SK-N-SH (cell line): ENCODE measurements around the gene NT5DC2. TPM values are rescaled to one million over a fixed set of nuclear protein-coding genes. Genes with fewer than 3 reads are reported as not detected.

Experiments used
- CTCF ChIA-PET: fragments of 300-600, 350-600 bp; formaldehyde crosslinking; extraction: SDS; loops from one replicate; lab custom pipeline; 2021; lab: Yijun Ruan, JAX
- POLR2A ChIA-PET: fragments of 350-600 bp; sonication (Branson Sonifier 250); formaldehyde crosslinking; extraction: SDS; loops from one replicate; lab custom pipeline; 2020; ENCODE audit warnings: antibody characterized with exemption, inconsistent platforms; lab: Yijun Ruan, JAX
- DNase-seq: peaks from one replicate; pipeline ENCODE4 v3.0.0; 2012
- H2AFZ ChIP-seq: fragments of 200-600 bp; sonication (generic); 2 replicates; pipeline ENCODE4 v1.8.1; 2016; ENCODE audit warnings: antibody characterized with exemption, mild to moderate bottlenecking, low read depth
- H3F3A ChIP-seq: fragments of 200-600 bp; sonication (generic); replicated peaks from 2 replicates; pipeline ENCODE3; 2016; ENCODE audit warnings: antibody characterized with exemption, mild to moderate bottlenecking; ENCODE audit not compliant: insufficient read depth
- H3K27ac ChIP-seq, 2 experiments: fragments of 200-500 bp in 1 of 2; fragments of 200-600 bp in 1 of 2; sonication (Bioruptor generic) in 1 of 2; sonication (generic), shearing (Covaris generic) in 1 of 2; 2 replicates each; pipeline versions ENCODE4 v1.5.1 to v1.6.1; 2014 to 2016; ENCODE audit warnings: low read depth in 2 of 2, inconsistent platforms in 1 of 2, low read length in 1 of 2, mild to moderate bottlenecking in 1 of 2, mixed read lengths in 1 of 2
- H3K27me3 ChIP-seq: fragments of 200-600 bp; sonication (generic), shearing (Covaris generic); 2 replicates; pipeline ENCODE4 v1.6.1; 2016; ENCODE audit warnings: mixed run types; ENCODE audit not compliant: insufficient read depth
- H3K36me3 ChIP-seq, 2 experiments: fragments of 200-500 bp in 1 of 2; fragments of 200-600 bp in 1 of 2; sonication (Bioruptor generic) in 1 of 2; sonication (generic) in 1 of 2; replicated peaks in 1 of 2; 2 replicates each; pipeline versions ENCODE3 to v1.5.1; 2014 to 2016; ENCODE audit warnings: low read length in 1 of 2, mild to moderate bottlenecking in 1 of 2; ENCODE audit not compliant: insufficient read depth in 2 of 2, control insufficient read depth in 1 of 2
- H3K4me1 ChIP-seq, 2 experiments: fragments of 200-500 bp in 1 of 2; fragments of 200-600 bp in 1 of 2; sonication (Bioruptor generic) in 1 of 2; sonication (generic), shearing (Covaris generic) in 1 of 2; 2 replicates each; pipeline versions ENCODE4 v1.5.1 to v1.6.1; 2014 to 2016; ENCODE audit warnings: low read depth in 1 of 2, low read length in 1 of 2, mixed run types in 1 of 2; ENCODE audit not compliant: insufficient read depth in 2 of 2, control insufficient read depth in 1 of 2
- H3K4me2 ChIP-seq: fragments of 200-600 bp; sonication (generic), shearing (Covaris generic); 2 replicates; pipeline ENCODE4 v1.6.1; 2017; ENCODE audit warnings: mixed run types
- H3K4me3 ChIP-seq, 2 experiments: fragments of 200-500 bp in 1 of 2; fragments of 200-600 bp in 1 of 2; sonication (Bioruptor generic) in 1 of 2; sonication (generic), shearing (Covaris generic) in 1 of 2; 2 replicates each; pipeline versions ENCODE4 v1.5.1 to v1.8.1; 2014 to 2016; ENCODE audit warnings: low read depth in 2 of 2, inconsistent platforms in 1 of 2, low read length in 1 of 2, mild to moderate bottlenecking in 1 of 2, mixed read lengths in 1 of 2, moderate library complexity in 1 of 2
- H3K79me2 ChIP-seq: fragments of 200-600 bp; sonication (generic); 2 replicates; pipeline ENCODE4 v1.8.1; 2017; ENCODE audit warnings: mild to moderate bottlenecking; ENCODE audit not compliant: insufficient read depth
- H3K9ac ChIP-seq: fragments of 200-600 bp; sonication (generic); 2 replicates; pipeline ENCODE4 v1.6.1; 2017; ENCODE audit warnings: mixed run types
- H3K9me2 ChIP-seq: fragments of 200-600 bp; sonication (generic); 2 replicates; pipeline ENCODE4 v1.6.1; 2017; ENCODE audit warnings: mixed run types
- H3K9me3 ChIP-seq: fragments of 200-600 bp; sonication (generic); 2 replicates; pipeline ENCODE4 v1.6.1; 2017; ENCODE audit warnings: mixed run types, mild to moderate bottlenecking, moderate library complexity
- H4K20me1 ChIP-seq: fragments of 200-600 bp; sonication (generic); 2 replicates; pipeline ENCODE4 v1.6.1; 2017; ENCODE audit warnings: mild to moderate bottlenecking, mixed run types; ENCODE audit not compliant: insufficient read depth
- FOXJ3 ChIP-seq: sonication (generic); formaldehyde crosslinking; IDR thresholded peaks from 2 replicates; pipeline ENCODE4 v1.5.1; 2020; ENCODE audit warnings: mild to moderate bottlenecking, missing genetic modification reagents
- IRF3 ChIP-seq: fragments of 150-350 bp; IDR thresholded peaks from 2 replicates; pipeline ENCODE4 v1.6.1; 2016; ENCODE audit warnings: mild to moderate bottlenecking, low read depth, low read length
- MEF2A ChIP-seq: IDR thresholded peaks from 2 replicates; pipeline ENCODE4 v1.4.0; 2012; ENCODE audit warnings: low read depth, borderline replicate concordance
- MXI1 ChIP-seq: IDR thresholded peaks from 2 replicates; pipeline ENCODE4 v1.6.1; 2012; ENCODE audit warnings: mild to moderate bottlenecking, low read depth, low read length, improper control_type of control experiment
- POLR2AphosphoS5 ChIP-seq: IDR thresholded peaks from 2 replicates; pipeline ENCODE4 v1.6.1; 2012; ENCODE audit warnings: low read depth, low read length
- RCOR1 ChIP-seq: fragments of 150-350 bp; IDR thresholded peaks from 2 replicates; pipeline ENCODE4 v1.6.1; 2017; ENCODE audit warnings: antibody characterized with exemption, low read length
- RXRA ChIP-seq: IDR thresholded peaks from 2 replicates; pipeline ENCODE4 v1.4.0; 2012; ENCODE audit warnings: low read depth, mild to moderate bottlenecking, borderline replicate concordance
- TAF1 ChIP-seq: IDR thresholded peaks from 2 replicates; pipeline ENCODE4 v1.6.1; 2012; ENCODE audit warnings: low read depth, mild to moderate bottlenecking, low read length, moderate library complexity, borderline replicate concordance
- TEAD4 ChIP-seq: IDR thresholded peaks from 2 replicates; pipeline ENCODE4 v1.4.0; 2012; ENCODE audit warnings: mild to moderate bottlenecking, borderline replicate concordance; ENCODE audit not compliant: insufficient read depth
- WGBS: methylation state at CpG from one replicate; pipeline ENCODE4 v1.1.6; 2017; ENCODE audit warnings: low lambda C conversion rate; 5-methylcytosine and 5-hydroxymethylcytosine counted together
- polyA plus RNA-seq, 3 experiments: library from polyadenylated mRNA; depleted of rRNA; stranded (reverse); fragments of >200 nt; gene quantifications; 2 replicates each; pipeline ENCODE4 v1.2.3, GENCODE V29; 2012
- TF ChIP-seq, protein P1 (sequence below): IDR thresholded peaks from 2 replicates; pipeline ENCODE4 v1.4.0; 2012; ENCODE audit warnings: low read depth

NT5DC2 gene
- polyA plus RNA-seq, 1 of the 3 experiments (the other 2 are of a cell fraction), result 113 TPM

DNA sequence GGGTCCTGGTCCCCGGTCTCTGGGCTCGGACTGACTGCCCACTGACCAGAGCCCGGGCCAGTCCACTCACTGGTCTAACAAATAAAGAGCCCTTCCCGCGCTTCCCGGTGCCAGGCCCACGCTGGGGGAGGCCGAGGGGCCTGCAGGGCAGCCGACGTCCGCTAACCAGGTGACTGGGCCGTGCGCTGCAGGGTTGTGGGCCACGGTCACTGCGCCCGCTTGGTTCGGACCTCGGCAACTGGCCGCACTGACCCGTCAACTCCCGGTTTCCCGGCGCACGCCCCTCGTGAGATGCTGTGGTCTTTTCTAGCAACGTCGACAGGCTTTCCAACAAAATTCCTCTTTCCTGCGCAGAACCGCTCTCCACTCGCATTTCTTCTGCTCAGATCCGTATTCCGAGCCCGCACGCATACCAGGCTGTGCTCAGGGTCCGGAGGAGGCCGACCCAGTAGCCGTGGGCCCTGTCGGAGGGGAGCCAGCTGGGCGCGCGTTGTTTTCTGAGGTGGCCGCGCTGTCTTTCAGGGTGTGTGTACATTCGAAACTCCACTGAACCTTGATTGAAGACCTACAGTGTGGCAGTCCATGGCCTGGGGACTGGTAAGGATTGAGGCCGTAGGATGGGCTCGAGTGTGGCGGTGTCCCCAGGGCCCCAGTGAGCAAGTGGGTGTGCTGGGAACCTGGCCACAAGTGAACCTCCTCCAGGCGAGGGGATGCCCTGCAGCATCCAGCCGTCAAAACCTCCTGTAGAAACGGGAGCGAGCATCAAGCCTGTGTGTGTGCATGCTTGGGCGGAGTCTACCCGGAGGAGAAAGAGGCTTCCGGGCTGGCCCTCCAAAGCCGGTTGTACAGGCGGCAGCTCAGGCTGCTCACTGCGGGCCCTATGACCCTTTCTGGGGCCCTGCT lies 875 bp upstream of the NT5DC2 start:
- Histone ChIP-seq H3K4me2 (peak overlapping the region; percentile 94), H3K27me3 (no peaks in the 10 kb centered on the region), H3K27ac (peak overlapping the region; percentile 62 to 84; a peak in 3 of 4 replicates), H3K4me3 (peak overlapping the region; percentile 53 to 71), H4K20me1 (peaks cover 52% of the 10 kb centered on the region), H3K9ac (peak overlapping the region; percentile 84), H3K9me3 (no peaks in the 10 kb centered on the region), H3K36me3 (peaks cover 0 to 5% of the 10 kb centered on the region in 2 experiments), H2AFZ (peak overlapping the region; percentile 74; the same call in 1 of the 2 replicates), H3K4me1 (peaks cover 31 to 66% of the 10 kb centered on the region in 2 experiments), H3K9me2 (no peaks in the 10 kb centered on the region), H3F3A (peaks cover 23% of the 10 kb centered on the region), H3K79me2 (peaks cover 81% of the 10 kb centered on the region)
- TF ChIP-seq RXRA (no peak), POLR2AphosphoS5 (no peak), MXI1 (no peak; the same call in 1 of the 2 replicates), IRF3 (no peak), MEF2A (no peak)
- TF ChIP-seq, protein P1, sequence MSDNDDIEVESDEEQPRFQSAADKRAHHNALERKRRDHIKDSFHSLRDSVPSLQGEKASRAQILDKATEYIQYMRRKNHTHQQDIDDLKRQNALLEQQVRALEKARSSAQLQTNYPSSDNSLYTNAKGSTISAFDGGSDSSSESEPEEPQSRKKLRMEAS, result 0 out of 2 replicates have a peak, but pooled peaks have one; percentile 22
- WGBS, result 63% methylated on average over 34 of the region's 57 CpGs
- CTCF ChIA-PET, result interaction anchor here (1.1 to 1.4 kb wide), 2 partner anchors 63 to 147 kb away, joined by 3 to 7 read pairs; no protein-coding TSS in a partner anchor
- POLR2A ChIA-PET, result interaction anchor here (0.6 kb wide), 1 partner anchor 566 kb away, joined by 3 read pairs; no protein-coding TSS in a partner anchor
- peak; percentile 20 for DNase-seq

DNA sequence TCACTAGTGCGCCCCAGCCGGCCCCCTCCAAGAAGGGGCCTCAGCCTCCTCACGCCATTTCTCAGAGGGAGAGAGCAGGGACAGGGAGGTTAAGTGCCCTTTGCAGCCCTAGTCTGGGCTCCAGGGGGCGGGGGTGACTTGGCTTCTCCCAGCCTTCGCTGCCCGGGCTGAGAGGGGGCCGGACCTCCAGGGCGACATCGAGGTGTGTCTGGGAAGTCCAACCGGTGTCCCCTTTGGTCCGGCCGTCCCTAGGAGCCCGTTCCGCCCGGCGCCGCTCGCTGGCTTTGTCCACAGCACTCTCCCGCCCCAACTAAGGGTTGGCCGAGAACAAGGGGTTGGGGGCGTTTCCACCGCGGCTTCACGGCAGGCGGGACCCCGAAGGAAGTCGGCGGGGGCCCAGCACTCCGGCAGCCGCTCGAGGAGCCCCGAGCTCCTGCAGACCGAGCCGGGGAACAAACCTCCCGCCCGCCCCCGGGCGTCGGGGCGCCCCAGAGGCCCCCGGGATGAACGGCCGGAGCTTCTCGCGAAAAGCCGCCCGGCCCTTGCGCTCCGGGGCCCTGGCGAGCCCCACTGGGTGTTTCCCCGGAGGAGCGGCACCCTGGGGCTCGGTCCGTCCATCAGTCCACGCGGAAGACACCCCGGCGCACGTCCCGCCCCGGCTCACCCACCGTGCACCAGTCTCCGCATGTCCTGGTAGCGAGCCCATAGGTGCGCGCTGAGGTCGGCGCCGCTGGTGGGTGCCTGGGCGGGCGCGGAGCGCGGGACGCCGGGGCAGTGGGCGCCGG lies 627 bp downstream of the NT5DC2 start:
- Histone ChIP-seq H3F3A (peaks cover 19% of the 10 kb centered on the region), H3K36me3 (peaks cover 7 to 15% of the 10 kb centered on the region in 2 experiments), H3K79me2 (peaks cover 72% of the 10 kb centered on the region), H3K4me1 (peaks cover 31 to 71% of the 10 kb centered on the region in 2 experiments), H3K4me2 (peak overlapping the region; percentile 100), H2AFZ (peak overlapping the region; percentile 51; the same call in 1 of the 2 replicates), H3K27me3 (no peaks in the 10 kb centered on the region), H3K27ac (peak overlapping the region; percentile 59 to 97), H3K4me3 (peak overlapping the region; percentile 87 to 92), H4K20me1 (peaks cover 40% of the 10 kb centered on the region), H3K9me2 (no peaks in the 10 kb centered on the region), H3K9ac (peak overlapping the region; percentile 87), H3K9me3 (no peaks in the 10 kb centered on the region)
- POLR2A ChIA-PET, result interaction anchor here (1.0 kb wide), 1 partner anchor 9 kb away, joined by 4 read pairs; no protein-coding TSS in a partner anchor
- 0% methylated on average over 8 of the region's 78 CpGs for WGBS
- no peak for TF ChIP-seq TEAD4
- no peak for TF ChIP-seq TAF1
- no peak for TF ChIP-seq FOXJ3
- TF ChIP-seq MXI1, result 0 out of 2 replicates have a peak, but pooled peaks have one; percentile 5
- TF ChIP-seq RCOR1, result no peak
- CTCF ChIA-PET, result interaction anchor here (1.3 to 1.8 kb wide), 2 partner anchors 75 to 121 kb away, joined by 3 to 5 read pairs; no protein-coding TSS in a partner anchor
- DNase-seq, result peak; percentile 60
